OCI-LY3 (cell line): ENCODE data around the gene CYP11A1.
"Not testable (repeated sequence)": the region's sequence is repeated elsewhere in the genome, so short reads cannot be mapped to it uniquely, and the experiment has no call there.

ENCODE experiments used
- H2AFZ ChIP-seq: fragments of 200-600, 300-600 bp; shearing (Covaris generic); 2 replicates; pipeline ENCODE4 v1.6.0; 2014; ENCODE audit warnings: antibody characterized with exemption, low read depth, low read length
- H3K27ac ChIP-seq: fragments of 200-600, 300-600 bp; sonication (generic); 2 replicates; pipeline ENCODE4 v1.5.1; 2014; ENCODE audit warnings: mild to moderate bottlenecking, low read length, moderate library complexity, mixed read lengths
- H3K27me3 ChIP-seq: fragments of 200-600, 300-600 bp; sonication (generic); 2 replicates; pipeline ENCODE4 v1.6.1; 2014; ENCODE audit warnings: low read depth, low read length, mixed read lengths
- H3K36me3 ChIP-seq: fragments of 200-600, 300-600 bp; sonication (generic); replicated peaks from 2 replicates; pipeline ENCODE3; 2014; ENCODE audit warnings: low read depth, low read length, mixed read lengths
- H3K4me1 ChIP-seq: fragments of 300-600, 200-600 bp; sonication (generic); 2 replicates; pipeline ENCODE4 v1.6.1; 2014; ENCODE audit warnings: low read length, mixed read lengths
- H3K4me2 ChIP-seq: fragments of 200-600, 300-600 bp; sonication (generic); 2 replicates; pipeline ENCODE4 v1.6.1; 2014; ENCODE audit warnings: low read length, mixed read lengths
- H3K4me3 ChIP-seq: fragments of 300-600, 200-600 bp; sonication (generic); 2 replicates; pipeline ENCODE4 v1.5.1; 2014; ENCODE audit warnings: antibody characterized with exemption, mild to moderate bottlenecking, low read length, moderate library complexity
- H3K79me2 ChIP-seq: fragments of 300-600, 200-600 bp; shearing (Covaris generic); 2 replicates; pipeline ENCODE4 v1.6.1; 2014; ENCODE audit warnings: mild to moderate bottlenecking, low read length, mixed read lengths
- H3K9ac ChIP-seq: fragments of 300-600, 200-600 bp; shearing (Covaris generic); 2 replicates; pipeline ENCODE4 v1.6.0; 2014; ENCODE audit warnings: mild to moderate bottlenecking, low read length, moderate library complexity
- H3K9me3 ChIP-seq: fragments of 200-600, 300-600 bp; shearing (Covaris generic); 2 replicates; pipeline ENCODE4 v1.6.1; 2014; ENCODE audit warnings: low read length, mixed read lengths; ENCODE audit not compliant: insufficient read depth
- H4K20me1 ChIP-seq: fragments of 200-600, 300-600 bp; sonication (generic); 2 replicates; pipeline ENCODE4 v1.6.1; 2016; ENCODE audit warnings: low read length, mixed read lengths; ENCODE audit not compliant: insufficient read depth
- EZH2phosphoT487 ChIP-seq: fragments of 200-600 bp; shearing (Covaris generic); IDR thresholded peaks from 2 replicates; pipeline ENCODE4 v1.6.1; 2018; ENCODE audit warnings: antibody characterized with exemption, mixed run types, low read depth
- TF ChIP-seq, protein P1 (sequence below): fragments of 200-600, 300-600 bp; sonication (generic); IDR thresholded peaks from 2 replicates; pipeline ENCODE4 v1.5.1; 2014; ENCODE audit warnings: antibody characterized with exemption, low read length, low read depth

The CYP11A1 gene

GRCh38 chr15:74362482-74362881 is 5.0 kb downstream of the CYP11A1 start:
- no peak overlapping the region for H3K27ac ChIP-seq
- H3K79me2 ChIP-seq, result no peaks in the 10 kb centered on the region
- H4K20me1 ChIP-seq, result no peaks in the 10 kb centered on the region
- no peaks in the 10 kb centered on the region for H3K9me3 ChIP-seq
- H3K4me3 ChIP-seq, result no peak overlapping the region
- H2AFZ ChIP-seq, result no peak overlapping the region
- peaks cover 6% of the 10 kb centered on the region for H3K27me3 ChIP-seq
- TF ChIP-seq, protein P1, sequence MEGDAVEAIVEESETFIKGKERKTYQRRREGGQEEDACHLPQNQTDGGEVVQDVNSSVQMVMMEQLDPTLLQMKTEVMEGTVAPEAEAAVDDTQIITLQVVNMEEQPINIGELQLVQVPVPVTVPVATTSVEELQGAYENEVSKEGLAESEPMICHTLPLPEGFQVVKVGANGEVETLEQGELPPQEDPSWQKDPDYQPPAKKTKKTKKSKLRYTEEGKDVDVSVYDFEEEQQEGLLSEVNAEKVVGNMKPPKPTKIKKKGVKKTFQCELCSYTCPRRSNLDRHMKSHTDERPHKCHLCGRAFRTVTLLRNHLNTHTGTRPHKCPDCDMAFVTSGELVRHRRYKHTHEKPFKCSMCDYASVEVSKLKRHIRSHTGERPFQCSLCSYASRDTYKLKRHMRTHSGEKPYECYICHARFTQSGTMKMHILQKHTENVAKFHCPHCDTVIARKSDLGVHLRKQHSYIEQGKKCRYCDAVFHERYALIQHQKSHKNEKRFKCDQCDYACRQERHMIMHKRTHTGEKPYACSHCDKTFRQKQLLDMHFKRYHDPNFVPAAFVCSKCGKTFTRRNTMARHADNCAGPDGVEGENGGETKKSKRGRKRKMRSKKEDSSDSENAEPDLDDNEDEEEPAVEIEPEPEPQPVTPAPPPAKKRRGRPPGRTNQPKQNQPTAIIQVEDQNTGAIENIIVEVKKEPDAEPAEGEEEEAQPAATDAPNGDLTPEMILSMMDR, result no peak
- TF ChIP-seq EZH2phosphoT487, result no peak
- peaks cover 9% of the 10 kb centered on the region; the same call in 1 of the 2 replicates for H3K4me1 ChIP-seq
- H3K36me3 ChIP-seq, result no peaks in the 10 kb centered on the region
- no peak overlapping the region for H3K9ac ChIP-seq
- H3K4me2 ChIP-seq, result no peak overlapping the region

GRCh38 chr15:74360855-74361254 is 6.6 kb downstream of the CYP11A1 start:
- H3K4me3 ChIP-seq, H3K4me2 ChIP-seq, H3K4me1 ChIP-seq, H2AFZ ChIP-seq, H4K20me1 ChIP-seq, H3K27me3 ChIP-seq, H3K36me3 ChIP-seq, H3K9ac ChIP-seq, H3K27ac ChIP-seq, H3K9me3 ChIP-seq, H3K79me2 ChIP-seq: not testable (repeated sequence)

GRCh38 chr15:74359376-74359775 is 8.1 kb downstream of the CYP11A1 start:
- H3K4me3 ChIP-seq, H3K79me2 ChIP-seq, H3K27me3 ChIP-seq, H3K27ac ChIP-seq, H3K9me3 ChIP-seq, H2AFZ ChIP-seq, H4K20me1 ChIP-seq, H3K36me3 ChIP-seq, H3K4me2 ChIP-seq, H3K9ac ChIP-seq, H3K4me1 ChIP-seq: not testable (repeated sequence)

- H3K27me3 ChIP-seq, H3K4me3 ChIP-seq, H3K79me2 ChIP-seq, H3K9me3 ChIP-seq, H3K36me3 ChIP-seq, H3K4me1 ChIP-seq, H2AFZ ChIP-seq, H3K9ac ChIP-seq, H3K27ac ChIP-seq, H4K20me1 ChIP-seq, H3K4me2 ChIP-seq: not testable (repeated sequence)
These were observed 9.9 kb downstream of the CYP11A1 start for GRCh38 chr15:74357514-74357913.

GRCh38 chr15:74356050-74356449 is 11.4 kb downstream of the CYP11A1 start:
- not testable (repeated sequence) for H3K4me1 ChIP-seq, H3K36me3 ChIP-seq, H3K4me3 ChIP-seq, H3K79me2 ChIP-seq, H3K4me2 ChIP-seq, H3K9me3 ChIP-seq, H4K20me1 ChIP-seq, H3K27ac ChIP-seq, H3K9ac ChIP-seq, H2AFZ ChIP-seq
- H3K27me3 ChIP-seq, result peaks cover 14% of the 10 kb centered on the region; the same call in 1 of the 2 replicates

GRCh38 chr15:74353992-74354391 is 13.5 kb downstream of the CYP11A1 start:
- H2AFZ ChIP-seq, H3K4me1 ChIP-seq, H3K4me3 ChIP-seq, H3K36me3 ChIP-seq, H3K9ac ChIP-seq, H3K79me2 ChIP-seq, H3K4me2 ChIP-seq, H4K20me1 ChIP-seq, H3K27ac ChIP-seq, H3K9me3 ChIP-seq: not testable (repeated sequence)
- H3K27me3 ChIP-seq, result peaks cover 14% of the 10 kb centered on the region; the same call in 1 of the 2 replicates
